H7 (cell line): ENCODE measurements around the gene SCARF2. TPM values are rescaled to one million over a fixed set of nuclear protein-coding genes. Genes with fewer than 3 reads are reported as not detected.
A peak's percentile ranks its signal among the peaks of the same experiment; 100 is the strongest.
"Not testable (repeated sequence)": the region's sequence is repeated elsewhere in the genome, so short reads cannot be mapped to it uniquely, and the experiment has no call there.

Source experiments
- DNase-seq: peaks from one replicate; pipeline ENCODE4 v3.0.0; 2012
- H3K27me3 ChIP-seq: 2 replicates; pipeline ENCODE4 v1.6.0; 2011; ENCODE audit warnings: mild to moderate bottlenecking, low read length; ENCODE audit not compliant: control insufficient read depth, insufficient read depth
- H3K36me3 ChIP-seq: replicated peaks from 2 replicates; pipeline ENCODE4 v1.5.1; 2011; ENCODE audit warnings: low read length; ENCODE audit not compliant: control insufficient read depth, insufficient read depth
- H3K4me3 ChIP-seq: 2 replicates; pipeline ENCODE4 v1.5.1; 2011; ENCODE audit warnings: low read depth, mild to moderate bottlenecking, control low read depth, low read length, moderate library complexity; ENCODE audit not compliant: insufficient read depth
- total RNA-seq: library from RNA; depleted of rRNA; stranded (reverse); fragments of >200 nt; shearing (Covaris generic); gene quantifications from 2 replicates; pipeline ENCODE4 v1.2.3, GENCODE V29; 2014

Gene SCARF2
- total RNA-seq, 1 experiment from 2014 or later = 15.0 TPM

DNA sequence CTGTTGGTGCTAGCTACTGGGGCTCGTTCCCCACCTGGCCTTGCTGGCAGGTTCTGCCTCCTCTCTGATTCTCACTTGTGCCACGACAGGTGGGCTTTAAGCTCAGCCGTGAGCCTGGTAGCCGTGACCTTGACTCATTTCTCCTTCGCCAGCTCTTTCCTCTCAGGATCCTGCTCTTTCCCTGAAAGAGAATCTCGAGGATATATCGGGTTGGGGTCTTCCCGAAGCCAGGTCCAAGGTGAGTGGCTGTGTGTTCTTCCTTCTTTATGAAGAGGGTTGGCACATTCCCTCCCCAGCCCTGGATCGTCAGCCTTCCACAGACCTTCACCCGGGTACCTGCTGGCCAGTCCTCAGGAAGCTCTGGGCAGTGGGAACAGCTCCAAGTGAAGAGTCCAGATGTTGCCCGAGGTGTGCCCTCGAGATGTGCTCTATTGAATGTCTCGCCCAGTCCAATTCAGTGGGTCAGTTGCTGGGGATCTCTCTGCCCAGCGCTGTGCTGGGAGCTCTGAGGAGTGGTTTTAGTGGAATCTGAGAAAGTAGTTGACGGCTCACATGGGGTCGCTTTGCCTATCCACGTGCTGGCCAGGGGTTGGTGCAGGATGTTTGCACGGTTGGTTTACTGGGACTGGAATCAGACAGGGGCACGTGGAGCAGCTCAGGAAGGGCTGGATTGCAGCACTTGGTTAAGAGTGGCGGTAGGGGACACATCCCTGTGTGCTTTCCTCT is 42.3 kb downstream of the SCARF2 start:
- H3K36me3 ChIP-seq = no peaks in the 10 kb centered on the region
- DNase-seq = no peak
- H3K4me3 ChIP-seq = no peak overlapping the region
- H3K27me3 ChIP-seq = no peaks in the 10 kb centered on the region

DNA sequence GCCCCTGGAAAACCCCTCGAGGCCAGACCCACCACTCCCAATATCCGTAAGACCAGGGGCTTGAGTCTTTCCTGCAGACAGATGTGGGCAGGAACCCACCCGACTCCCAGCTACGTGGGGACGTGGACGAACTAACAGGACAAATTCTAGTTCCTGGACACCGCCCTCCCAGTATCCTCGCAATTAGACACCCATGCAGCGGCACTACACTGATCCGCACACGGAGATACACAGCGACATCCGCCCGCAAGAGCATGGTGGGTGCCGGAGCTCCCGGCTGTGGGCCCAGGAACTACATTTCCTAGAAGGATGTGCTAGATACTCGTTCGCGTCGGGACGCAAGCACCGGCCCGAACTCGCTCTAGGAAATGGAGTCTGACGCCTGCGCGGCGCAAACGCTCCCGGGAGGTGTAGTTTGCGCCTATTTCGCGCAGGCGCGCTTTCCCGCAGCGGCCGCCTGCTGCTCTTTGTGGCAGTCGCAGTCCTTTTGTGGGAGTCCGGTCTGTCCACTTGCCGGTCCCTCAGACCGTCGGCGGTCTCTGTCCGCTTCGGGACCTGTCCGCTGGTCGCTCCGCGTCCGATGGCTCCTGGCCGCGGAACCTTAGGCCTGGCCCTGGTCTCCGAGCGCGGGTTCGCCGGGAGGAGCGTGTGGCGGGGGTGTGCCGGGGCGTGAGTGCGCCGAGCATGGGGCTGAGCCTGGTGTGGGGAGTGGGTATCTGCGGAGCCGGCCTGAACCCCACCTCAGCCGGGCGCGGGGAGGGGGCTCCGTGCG is 43.7 kb downstream of the SCARF2 start, which contains the start of gene ZNF74:
TSS of gene ZNF74 (plus strand) at position 447 of the 772 bp plus-strand sequence. CDS start 478 bp downstream, outside the sequence.
- DNase-seq = peak; percentile 88
- Histone ChIP-seq H3K4me3 (peak within 1 kb of the TSS; percentile 95), H3K27me3 (no peaks in the 10 kb centered on the region), H3K36me3 (no peaks in the 10 kb centered on the region)

DNA sequence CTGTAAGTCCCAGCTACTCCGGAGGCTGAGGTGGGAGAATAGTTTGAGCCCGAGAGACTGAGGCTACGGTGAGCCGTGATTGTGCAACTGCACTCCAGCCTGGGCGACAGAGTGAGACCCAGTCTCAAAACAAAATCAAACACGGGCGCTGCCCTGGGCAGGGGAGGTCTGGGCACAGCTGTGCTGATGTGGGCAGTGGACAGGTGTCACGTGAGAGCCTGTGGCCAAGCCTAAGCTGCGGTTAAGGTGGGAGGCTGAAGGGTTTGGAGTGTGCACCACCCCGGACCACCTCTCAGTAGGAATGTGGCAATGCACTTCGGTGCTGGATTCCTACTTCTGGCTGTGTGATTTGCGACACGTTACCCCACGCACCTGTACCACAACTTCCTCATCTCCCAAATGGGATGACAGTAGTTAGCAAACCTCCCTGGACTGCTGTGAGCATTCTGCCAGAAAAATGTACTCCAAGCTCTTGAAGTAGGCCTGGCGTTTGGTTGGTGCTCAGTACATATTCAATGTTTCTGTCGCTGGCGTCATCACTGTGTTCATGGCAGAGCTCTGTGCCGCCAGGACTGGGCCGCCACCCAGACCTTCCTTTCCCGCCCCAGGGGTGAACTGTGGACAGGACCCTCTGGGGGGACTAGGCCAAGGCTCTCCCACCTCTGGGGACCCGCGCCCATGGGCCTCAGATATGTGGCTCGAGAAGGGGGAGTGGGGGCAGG is 44.5 kb downstream of the SCARF2 start:
- Histone ChIP-seq H3K4me3 (peak overlapping the region; percentile 95), H3K36me3 (no peaks in the 10 kb centered on the region), H3K27me3 (no peaks in the 10 kb centered on the region)
- DNase-seq = no peak

DNA sequence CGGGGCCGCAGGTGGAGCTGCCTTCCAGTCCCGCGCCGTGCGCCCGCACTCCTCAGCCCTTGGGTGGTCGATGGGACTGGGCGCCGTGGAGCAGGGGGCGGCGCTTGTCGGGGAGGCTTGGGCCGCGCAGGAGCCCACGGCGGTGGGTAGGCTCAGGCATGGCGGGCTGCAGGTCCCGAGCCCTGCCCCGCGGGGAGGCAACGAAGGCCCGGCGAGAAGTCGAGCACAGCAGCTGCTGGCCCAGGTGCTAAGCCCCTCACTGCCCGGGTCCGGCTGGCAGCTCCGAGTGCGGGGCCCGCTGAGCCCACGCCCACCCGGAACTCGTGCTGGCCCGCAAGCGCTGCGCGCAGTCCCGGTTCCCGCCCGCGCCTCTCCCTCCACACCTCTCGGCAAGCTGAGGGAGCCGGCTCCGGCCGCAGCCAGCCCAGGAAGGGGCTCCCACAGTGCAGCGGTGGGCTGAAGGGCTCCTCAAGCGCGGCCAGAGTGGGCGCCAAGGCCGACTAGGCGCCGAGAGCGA is 45.2 kb downstream of the SCARF2 start:
- not testable (repeated sequence) for H3K4me3 ChIP-seq, H3K36me3 ChIP-seq, H3K27me3 ChIP-seq, DNase-seq

DNA sequence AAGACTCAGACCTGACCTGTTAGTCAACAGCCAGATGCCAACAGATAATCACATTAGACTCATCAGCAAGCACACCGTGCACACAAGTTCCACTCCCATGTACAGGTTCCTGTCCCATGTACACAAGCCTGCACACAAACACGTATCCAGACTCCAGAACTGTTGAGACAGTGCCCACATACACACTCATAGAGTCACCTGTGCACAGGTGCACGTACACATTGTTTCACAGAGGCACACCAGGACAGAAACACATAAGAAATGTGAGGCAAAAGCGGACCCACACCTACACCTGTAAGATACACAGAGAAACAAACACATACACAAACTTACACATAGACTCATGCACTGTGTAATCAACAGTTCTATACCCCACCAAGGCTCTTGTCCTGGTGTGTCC is 46.4 kb downstream of the SCARF2 start:
- no peaks in the 10 kb centered on the region for H3K27me3 ChIP-seq
- no peaks in the 10 kb centered on the region for H3K36me3 ChIP-seq
- H3K4me3 ChIP-seq = no peak overlapping the region
- no peak for DNase-seq

DNA sequence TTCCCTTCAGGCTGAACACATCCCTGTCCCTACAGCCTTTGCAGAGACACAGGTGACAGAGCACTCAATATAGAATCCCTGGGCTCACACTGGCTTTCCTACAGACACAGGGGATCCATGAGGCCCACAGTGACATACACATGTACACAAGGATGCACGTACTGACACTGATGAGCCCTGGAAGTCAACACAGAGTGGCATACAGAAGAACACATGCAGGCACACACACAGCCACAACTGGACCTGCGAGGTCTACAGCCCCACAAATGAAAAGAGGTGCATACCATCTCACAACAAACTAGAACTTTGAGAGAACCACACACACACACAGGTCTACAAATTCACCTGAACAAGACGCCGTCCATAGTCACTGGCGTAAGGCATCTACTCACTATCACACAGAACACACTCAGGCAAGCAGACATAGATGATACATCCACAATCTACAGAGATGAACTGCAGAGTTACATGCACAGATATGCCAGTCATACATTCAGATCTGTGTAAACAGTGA is 47.2 kb downstream of the SCARF2 start:
- H3K27me3 ChIP-seq = no peaks in the 10 kb centered on the region
- H3K4me3 ChIP-seq = no peak overlapping the region
- DNase-seq = no peak
- no peaks in the 10 kb centered on the region for H3K36me3 ChIP-seq

DNA sequence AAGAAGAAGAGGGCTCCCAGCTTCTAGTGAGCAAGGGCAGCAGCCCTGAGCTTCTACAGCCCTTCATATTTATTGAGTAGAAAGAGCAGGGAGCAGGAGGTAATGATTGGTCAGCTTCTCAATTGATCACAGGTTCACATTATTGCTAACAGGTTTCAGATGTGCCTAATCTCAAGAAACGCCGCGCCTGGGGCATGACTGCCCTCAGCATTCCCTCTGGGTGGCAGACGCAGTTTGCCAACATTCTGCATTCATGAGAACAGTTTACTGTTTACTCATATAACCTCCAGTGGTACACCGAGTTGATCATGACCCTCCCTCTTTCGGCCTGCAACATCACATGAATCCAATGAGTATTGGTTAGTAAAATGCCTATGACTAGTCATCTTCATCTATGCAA is 48.3 kb downstream of the SCARF2 start:
- H3K36me3 ChIP-seq = no peaks in the 10 kb centered on the region
- DNase-seq = no peak
- H3K27me3 ChIP-seq = no peaks in the 10 kb centered on the region
- no peak overlapping the region for H3K4me3 ChIP-seq

DNA sequence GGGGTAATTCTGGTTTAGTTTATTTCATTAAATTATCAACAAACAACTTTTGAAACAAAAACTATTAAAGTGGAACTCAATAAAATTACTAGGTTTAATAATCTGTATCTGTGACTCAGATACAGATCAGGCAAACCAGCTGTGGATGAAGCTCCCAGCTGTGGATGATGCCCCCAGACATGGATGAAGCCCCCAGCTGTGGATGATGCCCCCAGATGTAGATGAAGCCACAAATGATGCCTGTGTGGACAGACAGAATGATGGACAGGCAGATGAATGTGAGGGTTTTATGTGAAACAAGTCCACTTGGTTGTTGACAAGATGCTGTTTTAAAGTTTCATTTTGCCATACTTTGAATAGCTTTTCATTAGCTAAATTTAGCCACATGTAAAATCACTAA is 49.4 kb downstream of the SCARF2 start:
- Histone ChIP-seq H3K36me3 (no peaks in the 10 kb centered on the region), H3K27me3 (no peaks in the 10 kb centered on the region), H3K4me3 (no peak overlapping the region)
- DNase-seq = no peak

DNA sequence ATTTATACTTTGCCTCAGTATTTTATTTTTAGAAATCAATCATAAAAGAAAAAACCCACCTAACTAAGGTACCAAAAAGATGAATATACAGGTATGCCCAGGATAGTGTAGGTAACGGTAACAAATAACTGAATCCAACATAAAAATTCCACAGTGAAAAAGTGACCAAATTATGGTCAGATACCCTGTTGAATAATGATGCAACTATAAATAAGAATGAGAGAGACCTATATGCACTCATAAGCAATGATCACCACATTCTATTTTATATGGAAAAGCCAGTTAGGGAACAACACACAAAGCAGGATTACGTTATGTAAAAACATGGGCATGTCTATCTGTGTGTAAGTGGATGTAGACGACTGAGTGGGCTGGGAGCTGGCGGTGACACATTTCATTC is 50.7 kb downstream of the SCARF2 start:
- Histone ChIP-seq H3K27me3 (no peaks in the 10 kb centered on the region), H3K4me3 (no peak overlapping the region), H3K36me3 (no peaks in the 10 kb centered on the region)
- no peak for DNase-seq

DNA sequence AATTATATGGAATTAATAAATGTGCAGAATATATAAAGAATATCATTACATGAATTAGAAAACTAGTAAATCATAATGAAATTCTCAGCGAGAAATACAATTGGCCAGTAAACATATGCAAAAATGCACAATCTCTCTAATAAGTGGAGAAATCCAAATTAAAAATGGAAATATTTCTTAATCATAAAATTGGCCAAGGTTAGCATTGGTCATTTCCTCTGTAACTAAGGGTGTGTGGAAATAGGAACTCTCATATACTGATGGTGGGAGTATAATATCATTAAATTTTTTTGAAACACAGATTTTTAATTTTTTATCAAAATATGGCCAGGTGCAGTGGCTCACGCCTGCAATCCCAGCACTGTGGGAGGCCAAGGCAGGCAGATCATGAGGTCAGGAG is 51.3 kb downstream of the SCARF2 start:
- H3K36me3 ChIP-seq = no peaks in the 10 kb centered on the region
- no peaks in the 10 kb centered on the region for H3K27me3 ChIP-seq
- no peak overlapping the region for H3K4me3 ChIP-seq
- DNase-seq = no peak

DNA sequence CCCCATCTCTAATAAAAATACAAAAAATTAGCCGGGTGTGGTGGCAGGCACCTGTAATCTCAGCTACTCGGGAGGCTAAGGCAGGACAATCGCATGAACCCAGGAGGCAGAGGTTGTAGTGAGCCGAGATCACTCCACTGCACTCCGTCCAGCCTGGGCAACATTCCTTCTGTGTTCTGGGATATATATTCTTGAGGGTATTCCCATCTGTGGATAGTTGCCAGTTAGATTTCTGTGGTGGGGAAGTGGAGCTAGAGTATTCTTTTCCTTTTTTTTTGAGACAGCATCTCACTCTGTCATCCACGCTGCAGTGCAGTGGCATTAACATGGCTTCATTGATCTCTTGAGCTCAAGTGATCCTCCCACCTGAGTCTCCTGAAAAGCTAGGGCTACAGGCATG is 52.8 kb downstream of the SCARF2 start:
- no peak for DNase-seq
- Histone ChIP-seq H3K36me3 (no peaks in the 10 kb centered on the region), H3K4me3 (no peak overlapping the region), H3K27me3 (no peaks in the 10 kb centered on the region)

DNA sequence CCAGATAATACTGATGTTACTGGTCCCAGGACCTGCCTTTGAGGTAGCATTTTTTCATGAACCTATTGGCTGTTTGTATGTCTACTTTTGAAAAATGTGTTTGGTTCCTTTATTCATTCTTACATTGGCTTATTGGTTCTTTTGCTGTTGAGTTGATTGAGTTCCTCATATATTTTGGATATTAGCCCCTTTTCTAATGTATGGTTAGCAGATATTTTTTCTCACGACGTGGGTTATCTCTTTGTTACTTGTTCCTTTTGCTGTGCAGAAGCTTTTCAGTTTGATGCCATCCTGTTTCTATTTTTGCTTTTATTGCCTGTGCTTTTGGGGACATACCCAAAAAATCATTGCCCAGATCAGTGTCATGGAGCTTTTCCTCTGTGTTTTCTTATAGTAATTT is 53.5 kb downstream of the SCARF2 start:
- no peaks in the 10 kb centered on the region for H3K36me3 ChIP-seq
- H3K27me3 ChIP-seq = no peaks in the 10 kb centered on the region
- DNase-seq = no peak
- no peak overlapping the region for H3K4me3 ChIP-seq

DNA sequence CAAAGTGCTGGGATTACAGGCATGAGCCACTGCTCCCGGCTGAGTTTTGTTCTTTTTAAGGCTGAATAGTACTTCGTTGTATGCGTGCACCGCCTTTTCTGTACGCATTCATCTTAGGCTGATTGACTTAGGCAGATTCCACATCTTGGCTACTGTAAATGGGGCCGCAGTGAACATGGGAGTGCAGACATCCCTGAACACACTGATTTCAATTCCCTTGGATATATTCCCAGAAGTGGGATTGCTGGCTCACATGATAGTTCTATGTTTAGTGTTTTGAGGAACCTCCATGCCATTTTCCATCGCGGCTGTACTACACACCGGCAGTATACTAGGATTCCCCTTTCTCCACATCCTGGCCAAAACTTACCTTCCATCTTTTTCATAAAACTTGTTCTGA is 54.1 kb downstream of the SCARF2 start:
- Histone ChIP-seq H3K36me3 (no peaks in the 10 kb centered on the region), H3K4me3 (no peak overlapping the region), H3K27me3 (no peaks in the 10 kb centered on the region)
- DNase-seq = no peak

DNA sequence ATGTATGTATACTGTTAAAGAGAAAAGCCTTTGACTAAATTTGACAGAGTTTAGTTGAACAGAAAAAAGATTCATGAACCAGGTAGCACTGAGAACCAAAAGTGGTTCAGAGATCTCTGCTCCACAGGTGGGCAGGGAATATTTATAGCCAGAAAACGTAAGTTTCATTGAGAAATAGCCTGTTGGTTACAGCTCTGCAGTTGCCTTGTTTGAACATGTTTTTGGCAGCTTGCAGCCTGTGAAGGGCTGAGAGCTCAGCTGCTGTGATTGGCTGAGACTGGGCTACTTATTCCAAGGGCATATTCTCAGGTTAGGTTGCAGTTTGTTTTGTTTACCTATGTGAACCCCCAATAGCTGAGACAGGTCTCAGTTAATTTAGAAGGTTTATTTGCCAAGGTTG is 57.1 kb downstream of the SCARF2 start:
- H3K4me3 ChIP-seq = no peak overlapping the region
- H3K27me3 ChIP-seq = no peaks in the 10 kb centered on the region
- H3K36me3 ChIP-seq = no peaks in the 10 kb centered on the region
- no peak for DNase-seq
